Ovary (tissue), 9 donors: ENCODE data around the gene KIAA1755. TPM values are rescaled to one million over a fixed set of nuclear protein-coding genes. Genes with fewer than 3 reads are reported as not detected.

ENCODE experiments used
- DNase-seq, 5 donors: peaks; one replicate each; pipeline ENCODE4 v3.0.0-alpha.2; 2019 to 2020
- H3K27ac ChIP-seq, 2 donors: fragments of 200-600 bp; one replicate each; pipeline versions ENCODE4 v1.5.1 to v1.8.0; 2019 to 2022
- H3K27me3 ChIP-seq: fragments of 200-600 bp; one replicate; pipeline ENCODE4 v1.8.0; 2022
- H3K36me3 ChIP-seq: fragments of 200-600 bp; sonication (generic); one replicate; pipeline ENCODE4 v1.5.1; 2019
- H3K4me1 ChIP-seq: one replicate; pipeline ENCODE4 v1.8.1; 2013; ENCODE audit warnings: mild to moderate bottlenecking, moderate library complexity; ENCODE audit not compliant: insufficient read depth
- H3K4me3 ChIP-seq: fragments of 200-600 bp; sonication (generic); one replicate; pipeline ENCODE4 v1.5.1; 2017
- H3K9me3 ChIP-seq, 2 donors: fragments of 200-600 bp in 1 of 2; sonication (generic) in 1 of 2; one replicate each; pipeline versions ENCODE4 v1.5.1 to v1.8.1; 2013 to 2019; ENCODE audit warnings: mild to moderate bottlenecking in 1 of 2, moderate library complexity in 1 of 2
- CTCF ChIP-seq, 3 donors: fragments of 450-650 bp in 2 of 3; fragments of 200-600 bp in 1 of 3; IDR thresholded peaks; one replicate each; pipeline versions ENCODE4 v1.5.1 to v1.8.0; 2016 to 2022; ENCODE audit warnings: antibody characterized with exemption in 3 of 3, mild to moderate bottlenecking in 1 of 3
- EP300 ChIP-seq: sonication (generic); formaldehyde crosslinking; IDR thresholded peaks from one replicate; pipeline ENCODE4 v1.6.1; 2017; ENCODE audit warnings: antibody characterized with exemption
- POLR2A ChIP-seq: fragments of 450-650 bp; IDR thresholded peaks from one replicate; pipeline ENCODE4 v1.6.1; 2017; ENCODE audit warnings: antibody characterized with exemption, mild to moderate bottlenecking, moderate library complexity
- WGBS, 3 donors: extraction: QIAGEN DNeasy Blood & Tissue Kit in 1 of 3; methylation state at CpG; one replicate each; pipeline versions ENCODE4 v1.1.5 to v1.1.7; 2013 to 2017; 5-methylcytosine and 5-hydroxymethylcytosine counted together
- intact Hi-C, 4 donors: fragments of 100-400 bp; cut with DNase I; formaldehyde crosslinking; loops; one replicate each; pipeline versions ENCODE4 v1.11.0 to v1.15.1; 2022 to 2023
- polyA plus RNA-seq, 2 donors: library from polyadenylated mRNA; stranded (reverse); fragments of 200-250 nt in 1 of 2; fragments of 350-450 nt in 1 of 2; fragmentation: Illumina TruSeq in 1 of 2; extraction: RNeasy Lipid Tissue Mini Kit (QIAGEN cat#74804) in 1 of 2; gene quantifications; one replicate each; pipeline ENCODE4 v1.2.3, GENCODE V29; 2013 to 2014
- total RNA-seq, 7 donors: library from RNA; depleted of rRNA in 2 of 7; stranded (reverse); fragments of >200 nt in 2 of 7; fragmentation: NEBNext Ultra II Directional in 3 of 7; extraction: Animal tissue kit (Norgen Biotek cat#: 25700) in 3 of 7; gene quantifications; one replicate each; pipeline versions ENCODE4 v1.1.0 to v1.2.4, GENCODE V29; 2016 to 2023
- donor health status: DM: no; HTN: no; CAD: no; lungs with moderate emphysema.
- donor health status: DM: no; HTN: no; CAD: no.
- donor health status: Bipolar disorder and iron deficiency.
- donor health status: DM: yes; HTN: yes; CAD: no.
- donor health status: DM: no; HTN: no; CAD: no.
- donor health status: DM: yes; HTN: yes; CAD: no.

The KIAA1755 gene
- total and polyA plus RNA-seq, 9 donors = 4.4 to 29.7 (median 12.0) TPM

GRCh38 chr20:38197217-38197616 lies 63.3 kb downstream of the KIAA1755 start:
- H3K9me3 ChIP-seq = no peaks in the 10 kb centered on the region
- DNase-seq = no peak
- H3K27me3 ChIP-seq = no peaks in the 10 kb centered on the region
- no peaks in the 10 kb centered on the region for H3K36me3 ChIP-seq
- WGBS, 3 donors = 73 to 81% (median 76%) methylated on average over 5 of the region's 5 CpGs
- H3K27ac ChIP-seq = no peak overlapping the region
- TF ChIP-seq POLR2A (no peak), CTCF (IDR thresholded peaks at IDR 0.05) (no peak), EP300 (no peak)
- intact Hi-C loops = no loop called here
- H3K4me1 ChIP-seq = no peaks in the 10 kb centered on the region
- no peak overlapping the region for H3K4me3 ChIP-seq

DNA sequence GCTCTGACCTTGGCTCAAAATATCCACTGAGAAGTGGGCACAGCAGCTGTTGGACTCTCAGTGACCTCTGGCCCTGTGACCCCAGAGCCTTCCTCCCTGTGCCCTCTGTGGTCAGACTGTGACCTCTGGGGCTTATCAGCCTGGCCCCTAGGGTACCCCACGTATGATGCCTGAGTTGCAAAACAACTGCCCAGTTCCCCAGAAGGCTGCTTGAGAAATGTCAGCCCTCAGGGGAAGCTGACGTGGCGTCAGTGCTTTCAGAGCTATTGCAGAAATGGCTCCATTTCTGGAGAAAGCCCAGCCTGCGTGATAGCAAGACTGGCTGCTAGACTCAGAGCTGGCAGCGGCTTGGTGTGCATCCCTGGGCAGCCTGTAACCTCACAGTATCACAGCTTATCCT lies 63.9 kb downstream of the KIAA1755 start:
- peak; percentile 21 to 70 (median 37) for DNase-seq

GRCh38 chr20:38196076-38196475 lies 64.5 kb downstream of the KIAA1755 start:
- DNase-seq = no peak
- Histone ChIP-seq H3K4me3 (no peak overlapping the region), H3K9me3 (no peaks in the 10 kb centered on the region), H3K36me3 (no peaks in the 10 kb centered on the region), H3K27ac (peak overlapping the region in 1 of 2 donors; percentile 20), H3K4me1 (no peaks in the 10 kb centered on the region), H3K27me3 (no peaks in the 10 kb centered on the region)
- 90 to 93% (median 90%) methylated on average over 4 of the region's 4 CpGs for WGBS, 3 donors
- intact Hi-C loops = no loop called here
- no peak for TF ChIP-seq CTCF (IDR thresholded peaks at IDR 0.05)
- no peak for TF ChIP-seq POLR2A
- TF ChIP-seq EP300 = no peak

More for the DNA sequence above, 63.9 kb downstream of the KIAA1755 start:
- 38 to 44% (median 39%) methylated on average over 5 of the region's 5 CpGs for WGBS, 3 donors
- peak overlapping the region in 1 of 2 donors; percentile 20 for H3K27ac ChIP-seq
- no peaks in the 10 kb centered on the region for H3K36me3 ChIP-seq
- H3K4me3 ChIP-seq = no peak overlapping the region
- H3K9me3 ChIP-seq = no peaks in the 10 kb centered on the region
- intact Hi-C loops = no loop called here
- no peaks in the 10 kb centered on the region for H3K4me1 ChIP-seq
- H3K27me3 ChIP-seq = no peaks in the 10 kb centered on the region
- TF ChIP-seq CTCF (IDR thresholded peaks at IDR 0.05) (no peak), EP300 (no peak), POLR2A (no peak)

DNA sequence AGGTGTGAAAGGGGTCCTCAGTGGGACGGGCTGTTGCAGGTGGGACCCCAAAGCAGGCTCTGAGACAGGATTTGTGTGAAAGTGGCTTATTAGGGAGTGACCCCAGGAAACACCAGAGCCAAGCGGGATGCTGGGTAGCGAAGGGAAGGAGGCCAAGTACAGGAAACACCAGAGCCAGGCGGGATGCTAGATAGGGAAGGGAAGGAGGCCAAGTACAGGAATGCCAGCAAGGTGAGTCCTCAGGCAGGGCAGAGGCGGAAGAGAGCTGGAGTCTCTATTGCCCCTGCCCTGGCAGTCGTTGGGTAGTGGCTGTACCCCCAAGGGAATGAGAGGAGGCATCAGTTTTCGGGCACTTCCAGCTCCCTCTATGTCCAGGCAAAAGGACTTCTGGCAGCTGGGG lies 65.0 kb downstream of the KIAA1755 start:
- no peaks in the 10 kb centered on the region for H3K4me1 ChIP-seq
- TF ChIP-seq EP300 = no peak
- no peak overlapping the region for H3K27ac ChIP-seq
- H3K27me3 ChIP-seq = no peaks in the 10 kb centered on the region
- H3K9me3 ChIP-seq = no peaks in the 10 kb centered on the region
- intact Hi-C loops = no loop called here
- no peaks in the 10 kb centered on the region for H3K36me3 ChIP-seq
- no peak for DNase-seq
- 78 to 86% (median 80%) methylated on average over 7 of the region's 7 CpGs for WGBS, 3 donors
- no peak overlapping the region for H3K4me3 ChIP-seq

DNA sequence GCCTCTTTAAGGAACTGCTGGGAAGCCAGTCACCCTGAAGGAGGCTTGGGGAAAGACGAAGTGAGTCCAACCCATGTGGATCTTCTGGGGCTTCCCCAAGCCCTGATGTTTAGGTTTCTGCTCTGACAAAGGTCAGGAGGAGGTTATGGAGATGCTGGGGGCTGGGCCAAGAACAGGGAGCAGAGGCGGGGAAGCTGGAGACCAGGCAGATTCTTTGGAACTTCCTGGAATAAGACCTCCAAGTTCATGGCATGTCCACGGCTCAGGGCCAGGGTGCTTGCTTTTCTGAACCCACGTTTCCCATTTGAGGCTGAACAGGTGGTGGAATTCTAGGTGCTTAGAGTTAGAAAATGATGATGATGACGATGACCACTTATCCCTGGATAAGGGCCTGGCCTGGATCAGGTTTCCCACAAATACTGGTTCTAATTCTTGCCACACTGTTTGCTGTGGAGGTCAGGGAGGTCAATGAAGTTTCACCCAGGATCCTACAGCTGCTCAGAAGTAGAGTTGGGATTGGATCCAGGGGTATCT lies 65.5 kb downstream of the KIAA1755 start:
- Histone ChIP-seq H3K9me3 (no peaks in the 10 kb centered on the region), H3K36me3 (no peaks in the 10 kb centered on the region), H3K4me1 (no peaks in the 10 kb centered on the region), H3K4me3 (no peak overlapping the region), H3K27ac (no peak overlapping the region), H3K27me3 (no peaks in the 10 kb centered on the region)
- DNase-seq = no peak
- WGBS, 3 donors = 68 to 77% (median 71%) methylated on average over 5 of the region's 5 CpGs
- no peak for TF ChIP-seq EP300
- no peak for TF ChIP-seq POLR2A
- no peak for TF ChIP-seq CTCF (IDR thresholded peaks at IDR 0.05)
- intact Hi-C loops = no loop called here
